ENCODE measurements around the gene KIF18A.
"Not testable (repeated sequence)": the region's sequence is repeated elsewhere in the genome, so short reads cannot be mapped to it uniquely, and the experiment has no call there.

The KIF18A gene

GRCh38 chr11:28142724-28143123 is 34.8 kb upstream of the KIF18A start:
- TF ChIP-seq CTCF (IDR thresholded peaks at IDR 0.05) = no peak
- Histone ChIP-seq H3K27me3 (no peaks in the 10 kb centered on the region), H3K27ac (no peak overlapping the region), H3K9me3 (peaks cover 7% of the 10 kb centered on the region), H3K4me3 (ENCODE audit: low read depth in 1 of 2, low read length in 1 of 2) (no peak overlapping the region), H3K4me1 (ENCODE audit: control insufficient read depth in 1 of 2, insufficient read depth in 1 of 2, low read depth in 1 of 2, low read length in 1 of 2) (peaks cover 0 to 3% of the 10 kb centered on the region in 2 experiments), H3K36me3 (no peaks in the 10 kb centered on the region)

GRCh38 chr11:28140689-28141455 is 32.9 kb upstream of the KIF18A start:
- no peaks in the 10 kb centered on the region for H3K36me3 ChIP-seq
- H3K9me3 ChIP-seq = peaks cover 7% of the 10 kb centered on the region
- TF ChIP-seq CTCF (IDR thresholded peaks at IDR 0.05) = no peak
- no peak overlapping the region for H3K27ac ChIP-seq
- no peak overlapping the region for H3K4me3 ChIP-seq (ENCODE audit: low read depth in 1 of 2, low read length in 1 of 2)
- H3K4me1 ChIP-seq (ENCODE audit: control insufficient read depth in 1 of 2, insufficient read depth in 1 of 2, low read depth in 1 of 2, low read length in 1 of 2) = peaks cover 0 to 3% of the 10 kb centered on the region in 2 experiments
- H3K27me3 ChIP-seq = no peaks in the 10 kb centered on the region

GRCh38 chr11:28139841-28140415 is 32.0 kb upstream of the KIF18A start:
- H3K36me3 ChIP-seq = no peaks in the 10 kb centered on the region
- no peak for TF ChIP-seq CTCF (IDR thresholded peaks at IDR 0.05)
- H3K4me3 ChIP-seq (ENCODE audit: low read depth in 1 of 2, low read length in 1 of 2) = no peak overlapping the region
- H3K27me3 ChIP-seq = no peaks in the 10 kb centered on the region
- no peak overlapping the region for H3K27ac ChIP-seq
- H3K4me1 ChIP-seq (ENCODE audit: control insufficient read depth in 1 of 2, insufficient read depth in 1 of 2, low read depth in 1 of 2, low read length in 1 of 2) = peaks cover 0 to 3% of the 10 kb centered on the region in 2 experiments
- H3K9me3 ChIP-seq = peaks cover 7% of the 10 kb centered on the region

GRCh38 chr11:28137832-28138231 is 29.9 kb upstream of the KIF18A start:
- Histone ChIP-seq H3K27ac (no peak overlapping the region), H3K4me1 (ENCODE audit: control insufficient read depth in 1 of 2, insufficient read depth in 1 of 2, low read depth in 1 of 2, low read length in 1 of 2) (no peaks in the 10 kb centered on the region), H3K36me3 (no peaks in the 10 kb centered on the region), H3K9me3 (peaks cover 7% of the 10 kb centered on the region), H3K27me3 (no peaks in the 10 kb centered on the region), H3K4me3 (ENCODE audit: low read depth in 1 of 2, low read length in 1 of 2) (no peak overlapping the region)
- no peak for TF ChIP-seq CTCF (IDR thresholded peaks at IDR 0.05)

GRCh38 chr11:28137366-28137765 is 29.4 kb upstream of the KIF18A start:
- TF ChIP-seq CTCF (IDR thresholded peaks at IDR 0.05) = no peak

GRCh38 chr11:28136157-28136556 is 28.2 kb upstream of the KIF18A start:
- H3K9me3 ChIP-seq; H3K36me3 ChIP-seq; H3K27ac ChIP-seq; H3K4me3 ChIP-seq (ENCODE audit: low read depth in 1 of 2, low read length in 1 of 2); H3K4me1 ChIP-seq (ENCODE audit: control insufficient read depth in 1 of 2, insufficient read depth in 1 of 2, low read depth in 1 of 2, low read length in 1 of 2); H3K27me3 ChIP-seq: not testable (repeated sequence)

More at GRCh38 chr11:28137366-28137765, 29.4 kb upstream of the KIF18A start:
- H3K36me3 ChIP-seq = no peaks in the 10 kb centered on the region
- no peak overlapping the region for H3K4me3 ChIP-seq (ENCODE audit: low read depth in 1 of 2, low read length in 1 of 2)
- peaks cover 7% of the 10 kb centered on the region for H3K9me3 ChIP-seq
- no peak overlapping the region for H3K27ac ChIP-seq
- H3K4me1 ChIP-seq (ENCODE audit: control insufficient read depth in 1 of 2, insufficient read depth in 1 of 2, low read depth in 1 of 2, low read length in 1 of 2) = no peaks in the 10 kb centered on the region
- H3K27me3 ChIP-seq = no peaks in the 10 kb centered on the region
